Panc1 (cell line): ENCODE data around the gene TRMT61B. TPM values are rescaled to one million over a fixed set of nuclear protein-coding genes. Genes with fewer than 3 reads are reported as not detected.

Source experiments
- ATAC-seq: fragments of 200-7000 bp; cut with Tn5 transposase; 2 replicates; pipeline ENCODE4 v1.9.1; 2020; ENCODE audit warnings: mild to moderate bottlenecking, moderate library complexity
- BruUV-seq: library from RNA; stranded (reverse); fragments of 400-500 nt; replicated peaks from 2 replicates; lab custom pipeline; 2021; lab: Mats Ljungman, UMichigan
- CTCF ChIA-PET: fragments of 300-600 bp; sonication (Branson Sonifier 250); formaldehyde crosslinking; loops from one replicate; lab custom pipeline; 2022; ENCODE audit warnings: antibody characterized with exemption; lab: Charles Lee
- POLR2A ChIA-PET: fragments of 300-600 bp; sonication (Branson Sonifier 250); formaldehyde crosslinking; loops from one replicate; lab custom pipeline; 2022; ENCODE audit warnings: antibody characterized with exemption; lab: Charles Lee
- DNase-seq: peaks from one replicate; pipeline ENCODE4 v3.0.0-alpha.2; 2010; ENCODE audit warnings: low read depth, low spot score
- H3K27ac ChIP-seq: 2 replicates; pipeline ENCODE4 v1.5.1; 2011; ENCODE audit warnings: mild to moderate bottlenecking, low read length, inconsistent platforms
- H3K27me3 ChIP-seq: fragments of 200-500 bp; sonication (Bioruptor generic); 2 replicates; pipeline ENCODE4 v1.6.0; 2014; ENCODE audit warnings: low read length, inconsistent platforms; ENCODE audit not compliant: control insufficient read depth, insufficient read depth
- H3K36me3 ChIP-seq: fragments of 200-500 bp; sonication (Bioruptor generic); 2 replicates; pipeline ENCODE4 v1.5.1; 2014; ENCODE audit warnings: inconsistent platforms, mild to moderate bottlenecking, low read length, moderate library complexity; ENCODE audit not compliant: control insufficient read depth, insufficient read depth
- H3K4me1 ChIP-seq: 2 replicates; pipeline ENCODE4 v1.5.1; 2011; ENCODE audit warnings: inconsistent platforms, mild to moderate bottlenecking, low read length, moderate library complexity; ENCODE audit not compliant: control insufficient read depth, insufficient read depth
- H3K4me3 ChIP-seq, 2 experiments: 2 replicates each; pipeline ENCODE4 v1.5.1; 2011 to 2012; ENCODE audit warnings: low read depth in 2 of 2, low read length in 2 of 2, mild to moderate bottlenecking in 2 of 2, inconsistent platforms in 1 of 2, moderate library complexity in 1 of 2
- H3K9me3 ChIP-seq: fragments of 200-500 bp; sonication (Bioruptor generic); 2 replicates; pipeline ENCODE4 v1.5.1; 2014; ENCODE audit warnings: low read depth, mild to moderate bottlenecking, inconsistent platforms, low read length, moderate library complexity; ENCODE audit not compliant: control insufficient read depth, insufficient read depth
- POLR2AphosphoS5 ChIP-seq: IDR thresholded peaks from 2 replicates; pipeline ENCODE4 v1.6.1; 2012; ENCODE audit warnings: mild to moderate bottlenecking, low read depth, low read length, moderate library complexity
- SIN3A ChIP-seq: IDR thresholded peaks from 2 replicates; pipeline ENCODE4 v1.6.1; 2012; ENCODE audit warnings: low read depth, mild to moderate bottlenecking, low read length, moderate library complexity, borderline replicate concordance; ENCODE audit not compliant: insufficient read depth
- TCF7L2 ChIP-seq: IDR thresholded peaks from 2 replicates; pipeline ENCODE4 v1.6.1; 2011; ENCODE audit warnings: mild to moderate bottlenecking, low read depth, low read length, inconsistent platforms
- in situ Hi-C: cut with HindIII; loops from 2 replicates; pipeline ENCODE4 v1.10.0; 2016; ENCODE audit warnings: low sequenced_read_pairs, low pct_unique_long_range_greater_than_20kb
- intact Hi-C: fragments of 100-400 bp; cut with micrococcal nuclease; formaldehyde crosslinking; loops from one replicate; pipeline ENCODE4 v1.10.0; 2022; ENCODE audit not compliant: unreplicated experiment
- total RNA-seq: library from RNA; stranded (reverse); gene quantifications from one replicate; pipeline ENCODE4 v1.2.1, GENCODE V29; 2021; ENCODE audit not compliant: unreplicated experiment
- TF ChIP-seq, protein P1 (sequence below): fragments of 450-650 bp; IDR thresholded peaks from 2 replicates; pipeline ENCODE4 v1.5.1; 2017; ENCODE audit warnings: mild to moderate bottlenecking
- TF ChIP-seq, protein P2 (sequence below), 2 experiments: IDR thresholded peaks; 2 replicates each; pipeline ENCODE4 v1.6.1; 2011 to 2012; ENCODE audit warnings: low read depth in 2 of 2, control low read depth in 1 of 2, low read length in 1 of 2, mild to moderate bottlenecking in 1 of 2, moderate library complexity in 1 of 2; ENCODE audit not compliant: insufficient read depth in 1 of 2

The TRMT61B gene
- total RNA-seq, 1 experiment from 2014 or later = 14.3 TPM

DNA sequence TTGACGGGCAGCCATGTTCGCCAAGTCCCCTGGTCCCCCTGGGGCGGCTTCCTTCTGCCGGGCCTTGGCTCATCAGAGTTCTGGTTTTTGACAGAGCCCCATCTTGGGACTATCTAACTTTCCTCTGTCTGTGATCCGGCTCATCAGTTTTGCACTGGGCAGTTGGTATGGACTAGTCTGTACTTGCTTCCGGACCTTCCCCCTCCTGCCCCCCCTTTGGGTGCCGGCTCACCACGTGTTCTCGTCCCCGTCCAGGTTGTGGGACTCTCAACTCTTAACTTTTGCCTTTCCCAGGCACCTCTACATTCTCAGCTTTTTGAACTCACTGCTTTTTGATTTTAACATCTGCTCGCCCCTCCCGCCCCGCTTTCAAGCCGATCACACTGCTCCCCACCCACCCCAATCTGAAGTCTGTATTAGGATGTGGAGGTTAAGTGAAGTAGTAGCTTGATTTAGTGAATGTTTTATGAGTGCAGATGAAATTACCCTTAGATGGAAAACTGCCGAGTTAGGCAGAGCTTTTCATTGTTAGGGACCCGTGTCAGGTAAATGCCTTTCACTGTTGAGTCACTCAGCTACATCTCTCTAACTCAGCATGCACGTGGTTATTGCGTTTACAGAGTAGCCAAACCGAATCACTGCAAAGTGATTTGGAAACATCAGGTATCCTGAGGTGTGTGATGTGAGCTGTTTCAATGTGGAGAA, 25.2 kb upstream of the TRMT61B start:
- Histone ChIP-seq H3K36me3 (peaks cover 7% of the 10 kb centered on the region; the same call in 1 of the 2 replicates), H3K27ac (peak overlapping the region; percentile 92), H3K4me1 (peaks cover 38% of the 10 kb centered on the region), H3K4me3 (peak overlapping the region; percentile 90 to 97), H3K9me3 (no peaks in the 10 kb centered on the region), H3K27me3 (no peaks in the 10 kb centered on the region)
- DNase-seq (no peak), ATAC-seq (peak; percentile 57)
- POLR2A ChIA-PET = interaction anchor here (0.6 kb wide), 1 partner anchor 934 kb away, joined by 3 read pairs; no protein-coding TSS in a partner anchor
- intact Hi-C loops = no loop called here
- no TSS peak for BruUV-seq
- TF ChIP-seq, protein P1, sequence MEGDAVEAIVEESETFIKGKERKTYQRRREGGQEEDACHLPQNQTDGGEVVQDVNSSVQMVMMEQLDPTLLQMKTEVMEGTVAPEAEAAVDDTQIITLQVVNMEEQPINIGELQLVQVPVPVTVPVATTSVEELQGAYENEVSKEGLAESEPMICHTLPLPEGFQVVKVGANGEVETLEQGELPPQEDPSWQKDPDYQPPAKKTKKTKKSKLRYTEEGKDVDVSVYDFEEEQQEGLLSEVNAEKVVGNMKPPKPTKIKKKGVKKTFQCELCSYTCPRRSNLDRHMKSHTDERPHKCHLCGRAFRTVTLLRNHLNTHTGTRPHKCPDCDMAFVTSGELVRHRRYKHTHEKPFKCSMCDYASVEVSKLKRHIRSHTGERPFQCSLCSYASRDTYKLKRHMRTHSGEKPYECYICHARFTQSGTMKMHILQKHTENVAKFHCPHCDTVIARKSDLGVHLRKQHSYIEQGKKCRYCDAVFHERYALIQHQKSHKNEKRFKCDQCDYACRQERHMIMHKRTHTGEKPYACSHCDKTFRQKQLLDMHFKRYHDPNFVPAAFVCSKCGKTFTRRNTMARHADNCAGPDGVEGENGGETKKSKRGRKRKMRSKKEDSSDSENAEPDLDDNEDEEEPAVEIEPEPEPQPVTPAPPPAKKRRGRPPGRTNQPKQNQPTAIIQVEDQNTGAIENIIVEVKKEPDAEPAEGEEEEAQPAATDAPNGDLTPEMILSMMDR = no peak
- no peak for TF ChIP-seq SIN3A
- TF ChIP-seq, protein P2, sequence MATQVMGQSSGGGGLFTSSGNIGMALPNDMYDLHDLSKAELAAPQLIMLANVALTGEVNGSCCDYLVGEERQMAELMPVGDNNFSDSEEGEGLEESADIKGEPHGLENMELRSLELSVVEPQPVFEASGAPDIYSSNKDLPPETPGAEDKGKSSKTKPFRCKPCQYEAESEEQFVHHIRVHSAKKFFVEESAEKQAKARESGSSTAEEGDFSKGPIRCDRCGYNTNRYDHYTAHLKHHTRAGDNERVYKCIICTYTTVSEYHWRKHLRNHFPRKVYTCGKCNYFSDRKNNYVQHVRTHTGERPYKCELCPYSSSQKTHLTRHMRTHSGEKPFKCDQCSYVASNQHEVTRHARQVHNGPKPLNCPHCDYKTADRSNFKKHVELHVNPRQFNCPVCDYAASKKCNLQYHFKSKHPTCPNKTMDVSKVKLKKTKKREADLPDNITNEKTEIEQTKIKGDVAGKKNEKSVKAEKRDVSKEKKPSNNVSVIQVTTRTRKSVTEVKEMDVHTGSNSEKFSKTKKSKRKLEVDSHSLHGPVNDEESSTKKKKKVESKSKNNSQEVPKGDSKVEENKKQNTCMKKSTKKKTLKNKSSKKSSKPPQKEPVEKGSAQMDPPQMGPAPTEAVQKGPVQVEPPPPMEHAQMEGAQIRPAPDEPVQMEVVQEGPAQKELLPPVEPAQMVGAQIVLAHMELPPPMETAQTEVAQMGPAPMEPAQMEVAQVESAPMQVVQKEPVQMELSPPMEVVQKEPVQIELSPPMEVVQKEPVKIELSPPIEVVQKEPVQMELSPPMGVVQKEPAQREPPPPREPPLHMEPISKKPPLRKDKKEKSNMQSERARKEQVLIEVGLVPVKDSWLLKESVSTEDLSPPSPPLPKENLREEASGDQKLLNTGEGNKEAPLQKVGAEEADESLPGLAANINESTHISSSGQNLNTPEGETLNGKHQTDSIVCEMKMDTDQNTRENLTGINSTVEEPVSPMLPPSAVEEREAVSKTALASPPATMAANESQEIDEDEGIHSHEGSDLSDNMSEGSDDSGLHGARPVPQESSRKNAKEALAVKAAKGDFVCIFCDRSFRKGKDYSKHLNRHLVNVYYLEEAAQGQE (IDR thresholded peaks at IDR 0.05; ENCODE audit: insufficient read depth in 1 of 2, low read depth in 2 of 2, low read length in 1 of 2) = no peak
- TF ChIP-seq TCF7L2 = no peak
- no peak for TF ChIP-seq POLR2AphosphoS5
- CTCF ChIA-PET = no interaction called here
- in situ Hi-C loops = no loop called here

DNA sequence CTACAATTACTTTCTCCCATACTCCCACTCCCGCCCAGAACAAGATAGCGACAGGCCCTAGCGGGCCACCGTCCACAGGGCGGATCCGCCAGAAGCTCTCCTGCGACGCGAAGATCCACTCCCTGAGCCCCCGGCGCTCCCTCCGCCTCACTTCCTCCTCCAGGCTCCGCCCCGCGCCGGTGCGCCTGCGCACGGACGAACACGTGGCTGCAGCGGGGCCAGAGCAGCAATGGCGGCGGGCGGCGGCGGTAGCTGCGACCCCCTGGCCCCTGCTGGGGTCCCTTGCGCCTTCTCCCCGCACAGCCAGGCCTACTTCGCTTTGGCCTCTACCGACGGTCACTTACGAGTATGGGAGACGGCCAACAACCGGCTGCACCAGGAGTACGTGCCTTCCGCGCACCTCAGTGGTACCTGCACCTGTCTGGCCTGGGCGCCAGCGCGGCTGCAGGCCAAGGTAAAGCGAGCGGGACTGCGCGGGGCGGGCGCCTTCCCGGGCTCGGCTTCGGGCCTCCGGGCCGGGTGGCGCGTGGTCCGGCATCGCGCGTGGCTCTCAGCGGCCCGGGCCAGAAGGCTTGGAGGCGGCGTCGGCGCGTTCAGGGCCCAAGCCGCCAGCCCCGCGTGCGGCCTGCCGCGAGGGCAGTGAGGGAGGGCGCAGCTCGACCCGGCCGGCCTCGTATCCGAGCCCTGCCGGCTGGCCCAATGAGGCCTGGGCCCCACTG, 24.5 kb upstream of the TRMT61B start, which contains the start of gene WDR43:
WDR43 (plus strand) TSS at position 198 of the 719 bp plus-strand sequence; CDS start at position 230, 32 bp downstream.
- intact Hi-C loops (no loop called here), in situ Hi-C loops (no loop called here)
- DNase-seq = peak; percentile 98
- ATAC-seq = peak; percentile 97
- Histone ChIP-seq H3K9me3 (no peaks in the 10 kb centered on the region), H3K4me1 (peaks cover 33% of the 10 kb centered on the region), H3K27ac (peak within 1 kb of the TSS; percentile 92), H3K4me3 (peak within 1 kb of the TSS; percentile 90 to 97), H3K27me3 (no peaks in the 10 kb centered on the region), H3K36me3 (peaks cover 7% of the 10 kb centered on the region; the same call in 1 of the 2 replicates)
- TF ChIP-seq SIN3A (peak; percentile 62; the same call in 1 of the 2 replicates), TCF7L2 (peak; percentile 71), POLR2AphosphoS5 (peak; percentile 82)
- TF ChIP-seq, protein P2 (IDR thresholded peaks at IDR 0.05; ENCODE audit: insufficient read depth in 1 of 2, low read depth in 2 of 2, low read length in 1 of 2) = 0 out of 4 replicates have a peak, but pooled peaks of 1 of the 2 experiments have one; percentile 15
- TF ChIP-seq, protein P1 = no peak
- BruUV-seq = no TSS peak
- POLR2A ChIA-PET = interaction anchor here (0.6 to 1.0 kb wide), 4 partner anchors 13 to 44 kb away, joined by 3 to 7 read pairs (median 4); no protein-coding TSS in a partner anchor
- CTCF ChIA-PET = no interaction called here
